Measurements from ENCODE around the gene SPPL2C.

- TF ChIP-seq EZH2 (IDR thresholded peaks at IDR 0.05; ENCODE audit: borderline replicate concordance, low read length) = no peak
- TF ChIP-seq, protein P1, sequence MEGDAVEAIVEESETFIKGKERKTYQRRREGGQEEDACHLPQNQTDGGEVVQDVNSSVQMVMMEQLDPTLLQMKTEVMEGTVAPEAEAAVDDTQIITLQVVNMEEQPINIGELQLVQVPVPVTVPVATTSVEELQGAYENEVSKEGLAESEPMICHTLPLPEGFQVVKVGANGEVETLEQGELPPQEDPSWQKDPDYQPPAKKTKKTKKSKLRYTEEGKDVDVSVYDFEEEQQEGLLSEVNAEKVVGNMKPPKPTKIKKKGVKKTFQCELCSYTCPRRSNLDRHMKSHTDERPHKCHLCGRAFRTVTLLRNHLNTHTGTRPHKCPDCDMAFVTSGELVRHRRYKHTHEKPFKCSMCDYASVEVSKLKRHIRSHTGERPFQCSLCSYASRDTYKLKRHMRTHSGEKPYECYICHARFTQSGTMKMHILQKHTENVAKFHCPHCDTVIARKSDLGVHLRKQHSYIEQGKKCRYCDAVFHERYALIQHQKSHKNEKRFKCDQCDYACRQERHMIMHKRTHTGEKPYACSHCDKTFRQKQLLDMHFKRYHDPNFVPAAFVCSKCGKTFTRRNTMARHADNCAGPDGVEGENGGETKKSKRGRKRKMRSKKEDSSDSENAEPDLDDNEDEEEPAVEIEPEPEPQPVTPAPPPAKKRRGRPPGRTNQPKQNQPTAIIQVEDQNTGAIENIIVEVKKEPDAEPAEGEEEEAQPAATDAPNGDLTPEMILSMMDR (IDR thresholded peaks at IDR 0.05; ENCODE audit: low read length) = no peak
Observed at GRCh38 chr17:45824475-45824874, 20.2 kb upstream of the SPPL2C start.

Data from OCI-LY1 (cell line).